H1 (cell line): ENCODE measurements around the gene SERPINB5. TPM values are rescaled to one million over a fixed set of nuclear protein-coding genes. Genes with fewer than 3 reads are reported as not detected.

ENCODE experiments used
- CTCF ChIA-PET: fragments of 300-600 bp; sonication (Branson Sonifier 250); formaldehyde crosslinking; loops from one replicate; lab custom pipeline; 2021; ENCODE audit not compliant: partially characterized antibody; lab: Charles Lee
- POLR2A ChIA-PET: fragments of 300-600 bp; sonication (Branson Sonifier 250); formaldehyde crosslinking; loops from one replicate; lab custom pipeline; 2021; ENCODE audit warnings: inconsistent platforms; ENCODE audit not compliant: partially characterized antibody; lab: Charles Lee
- DNase-seq, 2 experiments: peaks; one replicate each; pipeline versions ENCODE4 v3.0.0 to v3.0.0-alpha.2; 2010 to 2022; ENCODE audit warnings: low spot score in 2 of 2, low read depth in 1 of 2, mixed read lengths in 1 of 2
- FAIRE-seq: peaks from 2 replicates; lab custom pipeline; 2011; peaks lifted over from hg19 to GRCh38; lab: Jason Lieb, UNC
- H2AFZ ChIP-seq: 2 replicates; pipeline ENCODE4 v1.8.1; 2012; ENCODE audit warnings: low read length, inconsistent platforms
- H2AK5ac ChIP-seq: 2 replicates; pipeline ENCODE4 v1.6.1; 2013; ENCODE audit warnings: low read depth, low read length
- H2BK120ac ChIP-seq: replicated peaks from 2 replicates; pipeline ENCODE3; 2013; ENCODE audit warnings: low read depth, low read length, inconsistent platforms
- H2BK12ac ChIP-seq: 2 replicates; pipeline ENCODE4 v1.6.1; 2013; ENCODE audit warnings: low read depth, low read length
- H2BK15ac ChIP-seq: 2 replicates; pipeline ENCODE4 v1.6.1; 2013; ENCODE audit warnings: low read length
- H2BK20ac ChIP-seq: 2 replicates; pipeline ENCODE4 v1.6.1; 2013; ENCODE audit warnings: low read length
- H2BK5ac ChIP-seq: 2 replicates; pipeline ENCODE4 v1.6.1; 2013; ENCODE audit warnings: low read depth, low read length
- H3K14ac ChIP-seq: 2 replicates; pipeline ENCODE4 v1.6.1; 2013; ENCODE audit warnings: inconsistent platforms; ENCODE audit not compliant: insufficient read length
- H3K18ac ChIP-seq: 2 replicates; pipeline ENCODE4 v1.6.1; 2013; ENCODE audit warnings: low read length; ENCODE audit errors: extremely low read depth
- H3K23ac ChIP-seq: 2 replicates; pipeline ENCODE4 v1.6.1; 2013; ENCODE audit warnings: inconsistent platforms; ENCODE audit not compliant: insufficient read length
- H3K23me2 ChIP-seq: 2 replicates; pipeline ENCODE4 v1.6.1; 2013; ENCODE audit warnings: low read depth, low read length
- H3K27ac ChIP-seq: 2 replicates; pipeline ENCODE4 v1.6.1; 2011; ENCODE audit warnings: low read depth, low read length, inconsistent platforms
- H3K27me3 ChIP-seq, 4 experiments: replicated peaks in 1 of 4; 1 replicate in 1 of 4; 2 replicates in 3 of 4; pipeline versions ENCODE4 v1.6.1 to v1.8.1; 2011 to 2013; ENCODE audit warnings: low read length in 3 of 4, mild to moderate bottlenecking in 3 of 4, inconsistent platforms in 2 of 4, mixed read lengths in 2 of 4, moderate library complexity in 1 of 4; ENCODE audit not compliant: control insufficient read depth in 3 of 4, insufficient read depth in 3 of 4; ENCODE audit errors: extremely low read depth in 1 of 4
- H3K36me3 ChIP-seq, 4 experiments: 2 replicates each; pipeline versions ENCODE4 v1.6.1 to v1.8.1; 2011 to 2013; ENCODE audit warnings: mild to moderate bottlenecking in 4 of 4, low read length in 3 of 4, moderate library complexity in 2 of 4, control low read depth in 1 of 4, inconsistent platforms in 1 of 4; ENCODE audit not compliant: insufficient read depth in 4 of 4, control insufficient read depth in 2 of 4
- H3K4ac ChIP-seq: replicated peaks from 2 replicates; pipeline ENCODE3; 2013; ENCODE audit warnings: low read length, low read depth, mixed read lengths, inconsistent platforms; ENCODE audit not compliant: insufficient read length
- H3K4me1 ChIP-seq, 4 experiments: replicated peaks in 1 of 4; 1 replicate in 1 of 4; 2 replicates in 3 of 4; pipeline versions ENCODE4 v1.6.1 to v1.8.1; 2011 to 2013; ENCODE audit warnings: low read length in 3 of 4, inconsistent platforms in 2 of 4, mixed read lengths in 1 of 4; ENCODE audit not compliant: insufficient read depth in 4 of 4, control insufficient read depth in 3 of 4
- H3K4me2 ChIP-seq, 2 experiments: 2 replicates each; pipeline versions ENCODE4 v1.6.1 to v1.8.1; 2011 to 2013; ENCODE audit warnings: low read depth in 2 of 2, low read length in 2 of 2, control low read depth in 1 of 2, inconsistent platforms in 1 of 2, mild to moderate bottlenecking in 1 of 2; ENCODE audit not compliant: insufficient read depth in 1 of 2
- H3K4me3 ChIP-seq, 4 experiments: fragments of 200-600, 300-600 bp in 1 of 4; sonication (generic), shearing (Covaris generic), sonication (Bioruptor Twin) in 1 of 4; 2 replicates each; pipeline versions ENCODE4 v1.5.1 to v1.8.1; 2011 to 2016; ENCODE audit warnings: low read length in 4 of 4, low read depth in 3 of 4, control low read depth in 2 of 4, inconsistent platforms in 2 of 4, mild to moderate bottlenecking in 2 of 4, mixed read lengths in 1 of 4, moderate library complexity in 1 of 4; ENCODE audit not compliant: insufficient read depth in 2 of 4; ENCODE audit errors: extremely low read depth in 1 of 4
- H3K56ac ChIP-seq: replicated peaks from 2 replicates; pipeline ENCODE3; 2013; ENCODE audit warnings: low read depth, mild to moderate bottlenecking, mixed read lengths, low read length, inconsistent platforms; ENCODE audit not compliant: insufficient read length
- H3K79me1 ChIP-seq: 2 replicates; pipeline ENCODE4 v1.6.1; 2013; ENCODE audit warnings: low read depth, low read length, control low read depth
- H3K79me2 ChIP-seq, 2 experiments: 2 replicates each; pipeline versions ENCODE4 v1.6.1 to v1.8.1; 2012 to 2013; ENCODE audit warnings: low read length in 2 of 2, mild to moderate bottlenecking in 2 of 2, inconsistent platforms in 1 of 2; ENCODE audit not compliant: insufficient read depth in 2 of 2, control insufficient read depth in 1 of 2
- H3K9ac ChIP-seq, 4 experiments: replicated peaks in 1 of 4; 1 replicate in 1 of 4; 2 replicates in 3 of 4; pipeline versions ENCODE4 v1.6.1 to v1.8.1; 2011 to 2013; ENCODE audit warnings: low read depth in 3 of 4, low read length in 3 of 4, control low read depth in 2 of 4, mild to moderate bottlenecking in 2 of 4, moderate library complexity in 2 of 4, inconsistent platforms in 1 of 4; ENCODE audit errors: extremely low read depth in 1 of 4
- H3K9me3 ChIP-seq, 2 experiments: 2 replicates each; pipeline versions ENCODE4 v1.6.1 to v1.8.1; 2012 to 2013; ENCODE audit warnings: mild to moderate bottlenecking in 2 of 2, moderate library complexity in 2 of 2, control low read depth in 1 of 2, inconsistent platforms in 1 of 2, low read depth in 1 of 2, low read length in 1 of 2, mixed read lengths in 1 of 2; ENCODE audit not compliant: insufficient read depth in 2 of 2
- H4K20me1 ChIP-seq, 2 experiments: replicated peaks in 1 of 2; 2 replicates each; pipeline versions ENCODE3 to v1.8.1; 2011 to 2013; ENCODE audit warnings: inconsistent platforms in 2 of 2, low read length in 2 of 2, mild to moderate bottlenecking in 1 of 2; ENCODE audit not compliant: insufficient read depth in 2 of 2, control insufficient read depth in 1 of 2
- H4K5ac ChIP-seq: 2 replicates; pipeline ENCODE4 v1.6.1; 2013; ENCODE audit warnings: low read length, low read depth, mixed read lengths, inconsistent platforms; ENCODE audit not compliant: insufficient read length
- H4K8ac ChIP-seq: 2 replicates; pipeline ENCODE4 v1.8.0; 2013; ENCODE audit warnings: mild to moderate bottlenecking, moderate library complexity, low read length, inconsistent platforms; ENCODE audit not compliant: insufficient read depth; ENCODE audit errors: extremely low read depth
- H4K91ac ChIP-seq: replicated peaks from 2 replicates; pipeline ENCODE3; 2013; ENCODE audit warnings: low read length, mixed read lengths, inconsistent platforms; ENCODE audit not compliant: insufficient read length
- CREB1 ChIP-seq: IDR thresholded peaks from 2 replicates; pipeline ENCODE4 v1.6.1; 2012; ENCODE audit warnings: inconsistent platforms
- CTBP2 ChIP-seq: IDR thresholded peaks from 2 replicates; pipeline ENCODE4 v1.7.0; 2011; ENCODE audit warnings: borderline replicate concordance, mild to moderate bottlenecking, moderate library complexity, mixed read lengths, low read length; ENCODE audit not compliant: insufficient read depth, insufficient read length
- FOSL1 ChIP-seq: IDR thresholded peaks from 2 replicates; pipeline ENCODE4 v1.6.1; 2011; ENCODE audit warnings: mild to moderate bottlenecking, low read depth, low read length, moderate library complexity; ENCODE audit not compliant: insufficient read depth
- NANOG ChIP-seq: IDR thresholded peaks from 2 replicates; pipeline ENCODE4 v1.6.1; 2011; ENCODE audit warnings: low read length, low read depth, mild to moderate bottlenecking, inconsistent platforms; ENCODE audit not compliant: insufficient read depth, poor library complexity, severe bottlenecking
- POLR2A ChIP-seq, 2 experiments: IDR thresholded peaks; 1 replicate in 1 of 2; 2 replicates in 1 of 2; pipeline ENCODE4 v1.6.1; 2011; ENCODE audit warnings: low read depth in 2 of 2, low read length in 2 of 2, mild to moderate bottlenecking in 2 of 2; ENCODE audit errors: control extremely low read depth in 1 of 2
- POU5F1 ChIP-seq: IDR thresholded peaks from 2 replicates; pipeline ENCODE4 v1.6.1; 2011; ENCODE audit warnings: low read depth, mild to moderate bottlenecking, low read length, moderate library complexity
- RBBP5 ChIP-seq: IDR thresholded peaks from 2 replicates; pipeline ENCODE4 v1.7.1; 2012; ENCODE audit warnings: low read depth, mild to moderate bottlenecking, inconsistent platforms, low read length, moderate library complexity, borderline replicate concordance
- SIRT6 ChIP-seq: IDR thresholded peaks from one replicate; pipeline ENCODE4 v1.7.1; 2012; ENCODE audit warnings: low read length, inconsistent platforms
- TEAD4 ChIP-seq: IDR thresholded peaks from 2 replicates; pipeline ENCODE4 v1.6.1; 2012; ENCODE audit warnings: low read depth, low read length, inconsistent platforms, mixed read lengths
- WGBS, 2 experiments: shearing (Covaris generic) in 1 of 2; methylation state at CpG; one replicate each; pipeline versions ENCODE4 v1.1.6 to v1.1.7; 2013 to 2015; ENCODE audit warnings: low lambda C conversion rate in 2 of 2, mixed read lengths in 2 of 2, inconsistent platforms in 1 of 2, low coverage in 1 of 2, missing lambda C conversion rate in 1 of 2; ENCODE audit not compliant: insufficient replicate concordance in 2 of 2, insufficient coverage in 1 of 2, insufficient read length in 1 of 2; ENCODE audit errors: extremely low coverage in 1 of 2, missing lambda C conversion rate in 1 of 2; 5-methylcytosine and 5-hydroxymethylcytosine counted together
- polyA plus RNA-seq, 7 experiments: library from polyadenylated mRNA; depleted of rRNA in 3 of 7; stranded (reverse) in 5 of 7; unstranded in 2 of 7; fragments of >200 nt in 5 of 7; fragments of 200-250 nt in 2 of 7; gene quantifications; 1 replicate in 5 of 7; 2 replicates in 1 of 7; 4 replicates in 1 of 7; pipeline versions ENCODE4 v1.2.1 to v1.2.3, GENCODE V29; 2011 to 2013; ENCODE audit warnings: missing spikeins in 2 of 7, mixed read lengths in 2 of 7
- total RNA-seq: library from RNA; stranded (reverse); fragmentation: NEBNext Ultra II Directional; extraction: Animal tissue kit (Norgen Biotek cat#: 25700); gene quantifications from 2 replicates; pipeline ENCODE4 v1.2.1, GENCODE V29; 2021
- TF ChIP-seq, protein P1 (sequence below): IDR thresholded peaks from 2 replicates; pipeline ENCODE4 v1.6.1; 2011; ENCODE audit warnings: low read depth, mild to moderate bottlenecking, low read length; ENCODE audit not compliant: insufficient read depth

SERPINB5 gene
- total and polyA plus RNA-seq, 2 of the 8 experiments (the other 6 are each of a cell fraction or from before 2014, with no cell fraction given) = 0.03 TPM; not detected in 1

GRCh38 chr18:63451799-63452660, 24.7 kb upstream of the SERPINB5 start:
- Histone ChIP-seq H3K36me3 (no peaks in the 10 kb centered on the region), H3K23me2 (no peaks in the 10 kb centered on the region), H3K27ac (no peak overlapping the region), H4K91ac (no peak overlapping the region), H4K5ac (no peak overlapping the region), H3K9me3 (no peaks in the 10 kb centered on the region; a peak in 1 of 4 replicates), H3K18ac (no peak overlapping the region), H3K79me2 (no peaks in the 10 kb centered on the region), H2BK15ac (no peak overlapping the region), H2BK12ac (no peak overlapping the region), H3K4me2 (no peak overlapping the region), H2BK120ac (no peak overlapping the region), H4K8ac (no peak overlapping the region), H2BK20ac (no peak overlapping the region), H3K27me3 (no peaks in the 10 kb centered on the region), H3K23ac (no peak overlapping the region), H3K9ac (no peak overlapping the region), H3K4ac (no peak overlapping the region), H2AK5ac (no peak overlapping the region), H3K14ac (no peak overlapping the region), H4K20me1 (no peaks in the 10 kb centered on the region), H3K4me3 (no peak overlapping the region), H3K4me1 (no peaks in the 10 kb centered on the region; a peak in 1 of 7 replicates), H2BK5ac (no peak overlapping the region), H3K79me1 (no peaks in the 10 kb centered on the region), H2AFZ (no peak overlapping the region), H3K56ac (no peak overlapping the region)
- FAIRE-seq = no peak
- TF ChIP-seq TEAD4 (no peak), POLR2A (IDR thresholded peaks at IDR 0.05; ENCODE audit: control extremely low read depth in 1 of 2, low read depth in 2 of 2, low read length in 2 of 2) (no peak), FOSL1 (no peak), POU5F1 (no peak), RBBP5 (no peak), CREB1 (no peak), NANOG (no peak), CTBP2 (no peak), SIRT6 (no peak)
- TF ChIP-seq, protein P1, sequence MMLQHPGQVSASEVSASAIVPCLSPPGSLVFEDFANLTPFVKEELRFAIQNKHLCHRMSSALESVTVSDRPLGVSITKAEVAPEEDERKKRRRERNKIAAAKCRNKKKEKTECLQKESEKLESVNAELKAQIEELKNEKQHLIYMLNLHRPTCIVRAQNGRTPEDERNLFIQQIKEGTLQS = no peak
- CTCF ChIA-PET = interaction anchor here (1.1 kb wide), 1 partner anchor 391 kb away, joined by 3 read pairs; no protein-coding TSS in a partner anchor
- no peak for DNase-seq
- 89% methylated on average over 9 of the region's 9 CpGs; no CpG with 5 or more reads in 1 of the 2 experiments for WGBS, 2 experiments
- POLR2A ChIA-PET = interaction anchor here (1.0 kb wide), 1 partner anchor 30 kb away, joined by 3 read pairs; the partner anchor contains the start of gene VPS4B
